ENCODE results near the gene MGLL.
A peak's percentile ranks its signal among the peaks of the same experiment; 100 is the strongest.

Gene MGLL

DNA sequence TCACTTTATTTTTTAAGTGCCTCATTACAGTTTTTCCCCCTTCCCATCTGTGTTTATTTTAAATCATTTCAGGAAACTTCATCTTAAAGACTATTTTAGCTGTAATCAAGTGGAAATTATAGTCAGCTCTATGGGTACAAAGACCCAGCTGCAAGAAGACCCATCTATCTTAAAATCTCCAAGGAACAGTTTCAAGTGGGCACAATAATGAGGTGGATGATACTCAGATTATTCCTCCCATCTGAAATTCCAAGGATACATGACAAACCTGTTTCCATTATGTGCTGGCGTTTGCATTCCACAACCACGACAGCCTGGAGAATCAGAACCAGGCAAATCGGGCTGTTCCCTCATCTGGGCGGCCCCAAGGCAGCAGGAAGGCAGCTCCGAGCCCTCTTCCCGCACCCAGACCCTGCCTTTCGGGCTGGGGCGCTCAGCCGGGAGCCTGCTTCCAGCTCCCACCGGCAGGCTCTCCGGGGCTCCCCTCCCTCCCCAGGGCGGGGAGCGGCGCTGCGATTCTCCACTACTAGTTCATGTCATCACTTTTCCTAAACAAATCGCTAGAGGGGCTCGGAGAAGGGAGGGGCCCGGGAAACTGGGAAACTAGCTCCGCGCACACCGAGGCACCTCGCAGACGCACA is at the start of gene MGLL:
Gene MGLL (minus strand): TSS at position 475 of the 641 bp plus-strand sequence. CDS start 197 bp downstream, at position 278.
- Histone ChIP-seq H3K4me1 (ENCODE audit: low read depth, poor library complexity, severe bottlenecking) (no peaks in the 10 kb centered on the region), H3K27ac (no peak within 1 kb of the TSS)
- TF ChIP-seq, protein P1, sequence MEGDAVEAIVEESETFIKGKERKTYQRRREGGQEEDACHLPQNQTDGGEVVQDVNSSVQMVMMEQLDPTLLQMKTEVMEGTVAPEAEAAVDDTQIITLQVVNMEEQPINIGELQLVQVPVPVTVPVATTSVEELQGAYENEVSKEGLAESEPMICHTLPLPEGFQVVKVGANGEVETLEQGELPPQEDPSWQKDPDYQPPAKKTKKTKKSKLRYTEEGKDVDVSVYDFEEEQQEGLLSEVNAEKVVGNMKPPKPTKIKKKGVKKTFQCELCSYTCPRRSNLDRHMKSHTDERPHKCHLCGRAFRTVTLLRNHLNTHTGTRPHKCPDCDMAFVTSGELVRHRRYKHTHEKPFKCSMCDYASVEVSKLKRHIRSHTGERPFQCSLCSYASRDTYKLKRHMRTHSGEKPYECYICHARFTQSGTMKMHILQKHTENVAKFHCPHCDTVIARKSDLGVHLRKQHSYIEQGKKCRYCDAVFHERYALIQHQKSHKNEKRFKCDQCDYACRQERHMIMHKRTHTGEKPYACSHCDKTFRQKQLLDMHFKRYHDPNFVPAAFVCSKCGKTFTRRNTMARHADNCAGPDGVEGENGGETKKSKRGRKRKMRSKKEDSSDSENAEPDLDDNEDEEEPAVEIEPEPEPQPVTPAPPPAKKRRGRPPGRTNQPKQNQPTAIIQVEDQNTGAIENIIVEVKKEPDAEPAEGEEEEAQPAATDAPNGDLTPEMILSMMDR (conservative IDR thresholded peaks at IDR 0.05; ENCODE audit: low read depth, low read length) = no peak

DNA sequence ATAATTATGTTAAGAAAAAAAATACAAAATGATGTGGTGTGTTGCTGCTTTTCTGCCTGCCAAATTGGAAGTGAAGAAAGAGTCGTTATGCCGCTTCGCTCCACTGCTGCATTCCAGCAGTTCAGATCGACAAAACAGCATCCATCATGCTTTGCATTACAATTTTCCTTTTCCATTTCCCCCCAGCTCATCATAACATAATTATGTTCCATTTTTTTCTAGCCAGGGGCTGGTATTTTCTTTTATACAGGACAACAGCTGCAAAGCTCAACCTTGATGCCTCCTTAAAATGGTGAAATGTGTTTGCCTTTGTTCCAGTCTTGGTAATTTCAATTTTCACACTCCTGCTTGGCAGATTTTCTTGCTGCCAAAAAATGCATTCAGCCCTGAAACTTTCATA is 47.8 kb upstream of the MGLL start:
- no peak overlapping the region for H3K27ac ChIP-seq
- TF ChIP-seq, protein P1 (conservative IDR thresholded peaks at IDR 0.05; ENCODE audit: low read depth, low read length) = no peak
- no peak overlapping the region for H2AFZ ChIP-seq (ENCODE audit: low read depth)
- H3K4me2 ChIP-seq = no peak overlapping the region
- no peaks in the 10 kb centered on the region for H3K36me3 ChIP-seq (ENCODE audit: insufficient read depth)
- H3K79me2 ChIP-seq (ENCODE audit: insufficient read depth, low read depth) = no peaks in the 10 kb centered on the region
- H3K4me1 ChIP-seq (ENCODE audit: low read depth, poor library complexity, severe bottlenecking) = no peaks in the 10 kb centered on the region
- H4K20me1 ChIP-seq (ENCODE audit: insufficient read depth) = no peaks in the 10 kb centered on the region
- no peak overlapping the region for H3K9ac ChIP-seq
- no peaks in the 10 kb centered on the region for H3K27me3 ChIP-seq (ENCODE audit: insufficient read depth, low read depth)
- no peak overlapping the region for H3K4me3 ChIP-seq (IDR thresholded peaks at IDR 0.05; ENCODE audit: insufficient read depth, low read depth, low read length)

More for the DNA sequence above, at the start of gene MGLL:
- Histone ChIP-seq H4K20me1 (ENCODE audit: insufficient read depth) (no peaks in the 10 kb centered on the region), H3K36me3 (ENCODE audit: insufficient read depth) (no peaks in the 10 kb centered on the region), H3K4me2 (peak within 1 kb of the TSS; percentile 21; the same call in 1 of the 2 replicates), H2AFZ (ENCODE audit: low read depth) (peak within 1 kb of the TSS; percentile 80), H3K27me3 (ENCODE audit: insufficient read depth, low read depth) (no peaks in the 10 kb centered on the region), H3K9ac (peak within 1 kb of the TSS; percentile 27; the same call in 1 of the 2 replicates), H3K79me2 (ENCODE audit: insufficient read depth, low read depth) (no peaks in the 10 kb centered on the region), H3K4me3 (IDR thresholded peaks at IDR 0.05; ENCODE audit: insufficient read depth, low read depth, low read length) (no peak within 1 kb of the TSS)

DNA sequence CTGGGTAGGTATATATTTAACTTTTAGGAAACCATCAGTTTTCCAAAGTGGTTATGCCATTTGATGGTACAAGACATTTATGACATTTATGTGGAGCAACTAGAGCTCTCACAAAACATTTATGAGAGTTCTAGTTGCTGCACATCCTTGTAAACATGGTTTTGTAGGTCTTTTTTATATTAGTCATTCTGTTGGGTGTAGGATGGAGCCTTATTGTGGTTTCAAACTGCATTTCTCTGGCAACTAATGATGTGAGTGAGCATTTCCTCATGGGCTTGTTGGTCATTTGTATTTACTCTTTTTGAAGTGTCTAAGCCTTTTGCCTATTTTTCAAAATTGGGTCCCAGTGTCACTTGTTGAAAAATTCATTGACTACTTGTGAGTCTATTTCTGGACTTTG is 45.7 kb upstream of the MGLL start:
- no peak overlapping the region for H3K4me2 ChIP-seq
- no peaks in the 10 kb centered on the region for H3K79me2 ChIP-seq (ENCODE audit: insufficient read depth, low read depth)
- no peaks in the 10 kb centered on the region for H3K4me1 ChIP-seq (ENCODE audit: low read depth, poor library complexity, severe bottlenecking)
- TF ChIP-seq, protein P1 (conservative IDR thresholded peaks at IDR 0.05; ENCODE audit: low read depth, low read length) = no peak
- no peak overlapping the region for H2AFZ ChIP-seq (ENCODE audit: low read depth)
- H4K20me1 ChIP-seq (ENCODE audit: insufficient read depth) = no peaks in the 10 kb centered on the region
- no peaks in the 10 kb centered on the region for H3K36me3 ChIP-seq (ENCODE audit: insufficient read depth)
- no peak overlapping the region for H3K27ac ChIP-seq
- no peak overlapping the region for H3K9ac ChIP-seq
- no peaks in the 10 kb centered on the region for H3K27me3 ChIP-seq (ENCODE audit: insufficient read depth, low read depth)
- H3K4me3 ChIP-seq (IDR thresholded peaks at IDR 0.05; ENCODE audit: insufficient read depth, low read depth, low read length) = no peak overlapping the region

DNA sequence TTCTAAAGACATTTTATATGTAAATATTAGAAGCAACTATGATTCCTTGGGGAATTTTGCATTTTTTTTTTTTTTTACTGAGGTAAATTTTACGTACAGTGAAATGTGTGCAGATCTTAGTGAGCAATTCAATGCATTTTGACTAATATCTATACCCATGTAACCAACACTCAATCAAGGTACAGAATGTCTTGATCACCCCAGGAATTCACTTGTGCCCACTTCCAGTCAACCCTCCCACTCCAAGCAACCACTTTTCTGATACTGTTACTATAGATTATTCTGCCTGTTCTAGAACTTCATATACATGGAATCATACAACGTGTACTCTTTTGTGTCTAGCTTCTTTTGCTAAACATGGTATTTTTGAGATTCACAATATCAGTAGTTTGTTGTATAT is 45.1 kb upstream of the MGLL start:
- Histone ChIP-seq H3K27ac (no peak overlapping the region), H3K36me3 (ENCODE audit: insufficient read depth) (no peaks in the 10 kb centered on the region)

More for the DNA sequence above, 45.1 kb upstream of the MGLL start:
- Histone ChIP-seq H3K4me2 (no peak overlapping the region), H2AFZ (ENCODE audit: low read depth) (no peak overlapping the region), H3K4me3 (IDR thresholded peaks at IDR 0.05; ENCODE audit: insufficient read depth, low read depth, low read length) (no peak overlapping the region), H3K4me1 (ENCODE audit: low read depth, poor library complexity, severe bottlenecking) (no peaks in the 10 kb centered on the region), H4K20me1 (ENCODE audit: insufficient read depth) (no peaks in the 10 kb centered on the region), H3K79me2 (ENCODE audit: insufficient read depth, low read depth) (no peaks in the 10 kb centered on the region), H3K9ac (no peak overlapping the region), H3K27me3 (ENCODE audit: insufficient read depth, low read depth) (no peaks in the 10 kb centered on the region)
- TF ChIP-seq, protein P1 (conservative IDR thresholded peaks at IDR 0.05; ENCODE audit: low read depth, low read length) = no peak

All from KMS-11 (cell line).